Mucosa of stomach (tissue), 1 donor: ENCODE results near the gene OR52H1.
"Not testable (repeated sequence)": the region's sequence is repeated elsewhere in the genome, so short reads cannot be mapped to it uniquely, and the experiment has no call there.

Experiments used
- H3K27me3 ChIP-seq: one replicate; pipeline ENCODE4 v1.7.0; 2013; ENCODE audit warnings: mild to moderate bottlenecking, low read length; ENCODE audit not compliant: control insufficient read depth, insufficient read depth
- H3K36me3 ChIP-seq: one replicate; pipeline ENCODE4 v1.7.0; 2013; ENCODE audit warnings: low read length; ENCODE audit not compliant: control insufficient read depth, insufficient read depth
- H3K4me1 ChIP-seq: one replicate; pipeline ENCODE4 v1.7.0; 2013; ENCODE audit warnings: mild to moderate bottlenecking, low read length; ENCODE audit not compliant: control insufficient read depth, insufficient read depth
- H3K4me3 ChIP-seq: one replicate; pipeline ENCODE4 v1.7.0; 2013; ENCODE audit warnings: low read length
- H3K9ac ChIP-seq: one replicate; pipeline ENCODE4 v1.7.0; 2013; ENCODE audit warnings: mild to moderate bottlenecking, low read length, moderate library complexity
- H3K9me3 ChIP-seq: one replicate; pipeline ENCODE4 v1.7.0; 2013; ENCODE audit warnings: mild to moderate bottlenecking, low read length, moderate library complexity; ENCODE audit not compliant: control insufficient read depth
- donor health status: Pancreatic carcinoma.

OR52H1 gene

DNA sequence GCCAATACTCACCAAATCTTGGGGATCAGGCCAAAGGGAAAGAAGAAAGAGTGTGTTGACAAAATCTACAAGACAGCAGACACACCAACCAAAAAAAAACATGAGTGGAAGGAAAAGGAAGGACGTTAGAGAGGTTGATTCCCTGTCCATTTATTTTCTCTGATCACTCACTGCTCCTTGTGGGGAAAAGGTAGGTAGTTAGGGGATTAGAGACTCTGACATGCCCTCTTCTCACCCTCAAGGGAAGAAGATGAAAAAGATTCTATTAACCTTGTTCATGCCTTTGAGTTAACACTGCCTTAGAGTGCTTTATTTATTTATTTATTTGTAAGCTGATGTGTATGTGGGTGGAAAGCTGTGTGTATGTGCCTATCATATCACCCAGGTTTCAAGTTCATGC lies at the start of gene OR52H1:
TSS of gene OR52H1 (minus strand) at position 101 of the 400 bp plus-strand sequence. CDS start 3,035 bp downstream, outside the sequence.
- Histone ChIP-seq H3K4me3 (no peak within 1 kb of the TSS), H3K27me3 (no peaks in the 10 kb centered on the region), H3K36me3 (no peaks in the 10 kb centered on the region), H3K9ac (no peak within 1 kb of the TSS), H3K9me3 (no peaks in the 10 kb centered on the region), H3K4me1 (no peaks in the 10 kb centered on the region)

DNA sequence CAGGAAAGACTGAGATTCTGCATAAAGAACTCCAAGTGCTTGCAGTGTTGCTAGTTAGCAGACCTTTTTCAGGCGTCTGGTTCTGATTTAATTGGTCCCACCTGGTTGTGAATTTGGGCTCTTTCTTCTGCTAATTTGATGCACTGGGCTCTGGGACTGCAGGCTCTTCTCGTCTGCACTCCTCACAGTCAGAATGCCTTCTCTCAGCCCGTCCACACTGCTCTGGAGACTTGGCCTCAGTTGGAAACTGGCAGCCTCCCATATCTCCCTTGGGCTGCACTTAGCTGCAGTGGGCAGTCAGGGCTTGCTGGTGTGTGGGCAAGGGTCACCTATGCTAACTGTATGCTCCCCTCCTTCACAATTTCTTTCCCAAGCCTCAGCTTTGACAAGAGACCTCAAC lies 49.6 kb upstream of the OR52H1 start:
- Histone ChIP-seq H3K27me3 (no peaks in the 10 kb centered on the region), H3K36me3 (no peaks in the 10 kb centered on the region), H3K4me3 (no peak overlapping the region), H3K4me1 (peaks cover 14% of the 10 kb centered on the region), H3K9ac (no peak overlapping the region), H3K9me3 (no peaks in the 10 kb centered on the region)

DNA sequence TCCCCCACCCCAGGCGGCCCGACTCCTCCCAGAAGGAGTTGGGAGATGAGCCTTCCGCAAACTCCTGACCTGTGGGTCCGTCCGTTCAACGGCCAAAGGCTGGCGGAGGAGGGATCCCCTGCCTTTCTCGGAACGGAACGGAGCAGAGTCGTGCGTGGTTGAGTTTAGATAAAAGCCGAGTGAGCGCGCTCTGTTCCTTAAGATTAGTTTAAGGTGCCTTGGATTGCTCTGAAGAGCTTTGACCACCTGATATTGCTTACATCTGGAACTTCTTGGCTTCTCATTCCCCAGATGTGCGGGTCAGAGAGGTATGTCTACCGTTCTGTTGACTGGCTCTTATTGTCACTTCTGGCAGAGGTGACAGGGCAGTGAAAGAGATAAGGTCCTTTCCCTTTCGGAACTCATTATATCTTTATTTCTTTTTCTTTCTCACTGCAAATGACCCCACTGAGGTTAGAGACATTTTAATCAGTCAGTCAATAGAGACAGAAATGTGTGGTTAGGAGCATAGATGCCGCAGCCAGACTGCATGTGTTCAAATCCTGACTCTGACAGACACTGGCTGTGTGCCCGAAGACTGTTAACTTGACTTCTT lies 48.4 kb upstream of the OR52H1 start, which contains the start of gene TRIM6:
TSS of gene TRIM6 (plus strand) at position 31 of the 595 bp plus-strand sequence. CDS start at position 292, 261 bp downstream.
- H3K36me3 ChIP-seq = no peaks in the 10 kb centered on the region
- H3K4me1 ChIP-seq = peaks cover 14% of the 10 kb centered on the region
- no peaks in the 10 kb centered on the region for H3K9me3 ChIP-seq
- H3K27me3 ChIP-seq = no peaks in the 10 kb centered on the region
- peak within 1 kb of the TSS; percentile 40 for H3K4me3 ChIP-seq
- peak within 1 kb of the TSS; percentile 62 for H3K9ac ChIP-seq

DNA sequence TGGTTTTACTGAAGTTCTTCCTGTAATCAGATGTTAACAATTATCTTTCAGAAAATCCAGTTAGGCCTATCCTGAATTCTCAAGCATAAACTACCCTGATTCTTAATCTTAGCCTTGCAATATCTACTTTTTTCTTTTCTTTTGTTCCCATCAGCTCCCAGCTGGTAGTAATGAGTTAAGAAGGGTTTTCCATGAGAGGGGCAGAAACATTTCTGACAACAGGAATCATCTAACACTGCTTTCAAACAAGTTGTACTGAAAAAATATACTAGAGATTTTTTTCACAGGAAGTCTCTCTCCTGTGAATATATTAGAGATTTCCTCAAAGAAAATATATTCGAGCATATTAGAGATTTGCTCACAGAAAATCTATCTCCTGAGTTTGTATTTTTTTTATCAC lies 44.8 kb upstream of the OR52H1 start:
- Histone ChIP-seq H3K4me1 (peaks cover 9% of the 10 kb centered on the region), H3K27me3 (no peaks in the 10 kb centered on the region), H3K9me3 (no peaks in the 10 kb centered on the region), H3K36me3 (no peaks in the 10 kb centered on the region), H3K9ac (no peak overlapping the region), H3K4me3 (no peak overlapping the region)

DNA sequence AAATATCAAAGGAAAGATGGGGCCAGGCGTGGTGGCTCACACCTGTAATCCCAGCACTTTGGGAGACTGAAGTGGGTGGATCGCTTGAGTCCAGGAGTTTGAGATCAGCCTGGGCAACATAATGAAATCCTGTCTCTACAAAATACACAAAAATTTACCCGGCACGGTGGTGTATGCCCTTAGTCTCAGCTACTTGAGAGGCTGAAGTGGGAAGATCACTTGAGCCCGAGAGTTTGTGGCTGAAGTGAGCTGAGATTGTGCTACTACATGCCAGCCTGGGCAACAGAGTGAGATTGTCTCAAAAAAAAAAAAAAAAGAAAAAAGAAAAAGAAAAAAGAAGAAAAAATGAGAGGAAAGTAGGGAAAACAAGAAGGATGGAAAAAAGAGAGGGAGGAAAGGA lies 44.3 kb upstream of the OR52H1 start:
- Histone ChIP-seq H3K4me3 (no peak overlapping the region), H3K9me3 (no peaks in the 10 kb centered on the region), H3K9ac (no peak overlapping the region), H3K36me3 (no peaks in the 10 kb centered on the region), H3K27me3 (no peaks in the 10 kb centered on the region), H3K4me1 (peaks cover 7% of the 10 kb centered on the region)

DNA sequence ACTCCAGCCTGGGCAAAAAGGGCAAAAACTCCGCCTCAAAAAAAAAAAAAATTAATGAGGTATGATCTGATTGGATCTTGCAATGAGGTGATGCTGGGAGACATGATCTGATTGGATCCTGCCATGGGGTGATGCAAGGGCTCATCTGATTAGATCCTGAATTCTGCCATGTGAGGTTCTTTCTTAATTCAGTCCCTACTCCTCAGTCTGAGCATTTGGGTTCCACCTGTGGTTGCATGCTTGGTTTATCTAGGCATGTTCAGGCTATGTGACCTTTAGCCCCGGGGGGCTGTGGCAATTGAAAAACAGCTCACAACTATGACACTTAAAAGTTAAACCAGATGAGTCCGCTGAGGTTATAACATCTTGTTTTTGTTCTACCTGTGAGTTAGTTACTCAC lies 43.3 kb upstream of the OR52H1 start:
- Histone ChIP-seq H3K4me3 (no peak overlapping the region), H3K36me3 (no peaks in the 10 kb centered on the region), H3K9ac (no peak overlapping the region), H3K27me3 (no peaks in the 10 kb centered on the region), H3K4me1 (no peaks in the 10 kb centered on the region), H3K9me3 (no peaks in the 10 kb centered on the region)

DNA sequence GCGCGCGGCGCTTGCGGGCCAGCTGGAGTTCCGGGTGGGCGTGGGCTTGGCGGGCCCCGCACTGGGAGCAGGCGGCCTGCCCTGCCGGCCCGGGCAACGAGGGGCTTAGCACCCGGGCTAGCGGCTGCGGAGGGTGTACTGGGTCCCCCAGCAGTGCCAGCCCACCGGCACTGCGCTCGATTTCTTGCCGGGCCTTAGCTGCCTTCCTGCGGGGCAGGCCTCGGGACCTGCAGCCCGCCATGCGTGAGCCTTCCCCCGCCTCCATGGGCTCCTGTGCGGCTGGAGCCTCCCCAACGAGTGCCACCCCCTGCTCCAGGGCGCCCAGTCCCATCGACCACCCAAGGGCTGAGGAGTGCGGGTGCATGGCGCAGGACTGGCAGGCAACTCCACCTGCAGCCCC lies 41.6 kb upstream of the OR52H1 start:
- not testable (repeated sequence) for H3K9me3 ChIP-seq, H3K4me3 ChIP-seq, H3K9ac ChIP-seq, H3K4me1 ChIP-seq, H3K27me3 ChIP-seq, H3K36me3 ChIP-seq

DNA sequence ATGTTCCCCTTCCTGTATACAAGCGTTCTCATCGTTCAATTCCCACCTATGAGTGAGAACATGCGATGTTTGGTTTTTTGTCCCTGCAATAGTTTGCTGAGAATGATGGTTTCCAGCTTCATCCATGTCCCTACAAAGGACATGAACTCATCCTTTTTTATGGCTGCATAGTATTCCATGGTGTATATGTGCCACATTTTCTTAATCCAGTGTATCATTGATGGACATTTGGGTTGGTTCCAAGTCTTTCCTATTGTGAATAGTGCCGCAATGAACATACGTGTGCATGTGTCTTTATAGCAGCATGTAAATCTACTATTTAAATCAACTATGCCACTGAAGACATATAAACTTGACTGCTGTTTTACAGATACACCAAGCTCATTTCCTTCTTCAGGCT lies 36.1 kb upstream of the OR52H1 start:
- H3K27me3 ChIP-seq, H3K9me3 ChIP-seq, H3K4me3 ChIP-seq, H3K36me3 ChIP-seq, H3K9ac ChIP-seq, H3K4me1 ChIP-seq: not testable (repeated sequence)

DNA sequence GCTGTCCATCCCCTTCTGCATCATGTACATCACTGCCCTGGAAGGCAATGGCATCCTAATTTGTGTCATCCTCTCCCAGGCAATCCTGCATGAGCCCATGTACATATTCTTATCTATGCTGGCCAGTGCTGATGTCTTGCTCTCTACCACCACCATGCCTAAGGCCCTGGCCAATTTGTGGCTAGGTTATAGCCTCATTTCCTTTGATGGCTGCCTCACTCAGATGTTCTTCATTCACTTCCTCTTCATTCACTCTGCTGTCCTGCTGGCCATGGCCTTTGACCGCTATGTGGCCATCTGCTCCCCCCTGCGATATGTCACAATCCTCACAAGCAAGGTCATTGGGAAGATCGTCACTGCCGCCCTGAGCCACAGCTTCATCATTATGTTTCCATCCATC lies 32.7 kb upstream of the OR52H1 start:
- Histone ChIP-seq H3K9me3 (no peaks in the 10 kb centered on the region), H3K36me3 (no peaks in the 10 kb centered on the region), H3K4me1 (no peaks in the 10 kb centered on the region), H3K4me3 (no peak overlapping the region), H3K27me3 (no peaks in the 10 kb centered on the region), H3K9ac (no peak overlapping the region)

DNA sequence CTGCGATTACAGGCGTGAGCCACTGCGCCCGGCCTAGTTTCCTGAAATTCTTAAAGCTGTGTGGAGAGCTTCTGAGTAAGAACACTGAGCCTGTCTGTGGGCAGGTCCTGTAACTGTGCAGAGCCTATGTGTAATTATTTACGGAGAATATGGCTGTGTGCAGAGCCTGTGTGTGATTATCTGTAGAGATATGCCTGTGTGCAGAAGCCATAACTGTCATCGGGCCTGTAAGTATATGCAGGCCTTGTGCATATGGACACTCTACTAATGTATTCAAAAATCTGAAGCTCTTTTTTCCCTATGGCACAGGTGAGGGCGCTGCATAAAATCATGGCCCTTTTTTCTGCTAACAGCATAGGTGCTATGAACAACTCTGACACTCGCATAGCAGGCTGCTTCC lies 32.2 kb upstream of the OR52H1 start, which contains the start of gene OR52B6:
TSS of gene OR52B6 (plus strand) at position 301 of the 400 bp plus-strand sequence. CDS start at position 301, 0 bp downstream.
- Histone ChIP-seq H3K27me3 (no peaks in the 10 kb centered on the region), H3K9ac (no peak within 1 kb of the TSS), H3K9me3 (no peaks in the 10 kb centered on the region), H3K4me1 (no peaks in the 10 kb centered on the region), H3K36me3 (no peaks in the 10 kb centered on the region), H3K4me3 (no peak within 1 kb of the TSS)

DNA sequence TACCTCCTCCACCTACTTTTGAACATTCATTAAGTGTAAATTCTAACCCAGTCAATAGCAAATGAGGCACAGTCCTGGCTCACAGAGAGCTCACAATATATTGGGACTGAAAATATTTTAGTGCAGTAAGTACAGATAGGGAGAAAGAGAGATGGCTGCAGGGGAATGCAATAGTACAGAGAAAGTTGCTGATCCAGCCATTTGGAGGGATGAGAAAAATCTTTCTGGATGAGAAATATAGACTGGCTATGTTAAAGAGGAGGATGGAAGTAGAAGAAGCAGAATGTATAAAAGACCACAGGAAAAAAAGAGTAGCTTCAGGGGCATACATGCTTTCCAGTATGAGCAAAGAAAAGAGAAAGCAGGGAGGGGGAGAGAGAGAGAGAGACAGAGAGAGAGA lies 28.8 kb upstream of the OR52H1 start:
- Histone ChIP-seq H3K27me3 (no peaks in the 10 kb centered on the region), H3K36me3 (no peaks in the 10 kb centered on the region), H3K4me3 (no peak overlapping the region), H3K4me1 (no peaks in the 10 kb centered on the region), H3K9me3 (no peaks in the 10 kb centered on the region), H3K9ac (no peak overlapping the region)

DNA sequence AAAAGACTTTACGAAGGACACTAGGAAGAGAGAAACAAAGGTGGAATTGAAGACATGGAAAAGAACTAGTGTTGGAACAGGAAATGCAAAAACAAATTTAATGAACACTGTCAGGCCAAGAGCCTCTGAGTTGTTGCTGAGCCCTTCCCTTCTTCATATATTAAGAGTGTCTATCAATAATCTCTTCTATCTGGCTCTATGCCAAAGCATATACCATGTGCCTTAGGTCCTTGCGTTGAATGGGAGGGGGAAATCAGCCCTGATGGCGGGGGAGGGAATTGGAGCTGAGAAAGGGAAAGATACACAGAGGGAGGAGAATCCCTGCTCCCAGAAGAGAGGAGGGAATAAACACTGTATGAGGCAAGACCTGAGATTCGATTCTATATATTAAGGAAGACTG lies 26.8 kb upstream of the OR52H1 start:
- H3K9me3 ChIP-seq = no peaks in the 10 kb centered on the region
- H3K4me3 ChIP-seq = no peak overlapping the region

DNA sequence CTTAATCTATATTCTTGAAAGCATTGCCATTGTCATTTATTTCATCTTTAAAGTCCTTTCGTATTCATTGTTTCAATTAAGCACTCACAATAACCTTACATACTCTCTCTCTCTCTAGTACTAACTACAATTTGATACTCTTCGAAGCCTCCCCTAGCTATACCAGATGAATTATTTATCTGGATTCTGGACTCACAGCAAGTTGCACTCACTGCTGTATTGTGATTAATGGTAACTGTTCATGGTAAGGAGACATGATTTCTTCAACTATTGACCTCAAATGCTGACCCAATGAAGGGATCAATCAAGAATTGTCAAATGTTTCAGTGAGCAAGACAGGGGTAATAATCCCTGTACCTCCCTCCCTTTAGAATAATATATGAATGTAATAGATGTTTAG lies 26.3 kb upstream of the OR52H1 start:
- no peaks in the 10 kb centered on the region for H3K4me1 ChIP-seq
- no peaks in the 10 kb centered on the region for H3K9me3 ChIP-seq
- no peak overlapping the region for H3K9ac ChIP-seq
- no peaks in the 10 kb centered on the region for H3K27me3 ChIP-seq
- H3K36me3 ChIP-seq = no peaks in the 10 kb centered on the region
- H3K4me3 ChIP-seq = no peak overlapping the region

More for the DNA sequence above, 26.8 kb upstream of the OR52H1 start:
- Histone ChIP-seq H3K4me1 (no peaks in the 10 kb centered on the region), H3K36me3 (no peaks in the 10 kb centered on the region), H3K9ac (no peak overlapping the region), H3K27me3 (no peaks in the 10 kb centered on the region)
